H9 (cell line): ENCODE data around the gene EPB41. TPM values are rescaled to one million over a fixed set of nuclear protein-coding genes. Genes with fewer than 3 reads are reported as not detected.

Source experiments
- DNase-seq: peaks from one replicate; pipeline ENCODE4 v3.0.0-alpha.2; 2017
- H2AFZ ChIP-seq: one replicate; pipeline ENCODE4 v1.6.1; 2013; ENCODE audit warnings: mild to moderate bottlenecking, low read length, control low read depth, moderate library complexity
- H2AK5ac ChIP-seq: 2 replicates; pipeline ENCODE4 v1.6.1; 2013; ENCODE audit warnings: low read length, control low read depth, mixed read lengths; ENCODE audit not compliant: insufficient read length
- H2BK120ac ChIP-seq: one replicate; pipeline ENCODE4 v1.6.1; 2013; ENCODE audit warnings: low read depth, mild to moderate bottlenecking, low read length, control low read depth, inconsistent platforms; ENCODE audit not compliant: poor library complexity, severe bottlenecking
- H2BK12ac ChIP-seq: 2 replicates; pipeline ENCODE4 v1.6.1; 2013; ENCODE audit warnings: low read length, control low read depth, mixed read lengths, low read depth; ENCODE audit not compliant: insufficient read length
- H2BK15ac ChIP-seq: 2 replicates; pipeline ENCODE4 v1.6.1; 2013; ENCODE audit warnings: low read depth, low read length, control low read depth
- H2BK20ac ChIP-seq: one replicate; pipeline ENCODE4 v1.6.1; 2013; ENCODE audit warnings: low read depth, mild to moderate bottlenecking, low read length, control low read depth, inconsistent platforms; ENCODE audit not compliant: poor library complexity, severe bottlenecking
- H2BK5ac ChIP-seq: 2 replicates; pipeline ENCODE4 v1.6.1; 2013; ENCODE audit warnings: low read length, control low read depth, mixed read lengths; ENCODE audit not compliant: insufficient read length
- H3K14ac ChIP-seq: 2 replicates; pipeline ENCODE4 v1.6.1; 2013; ENCODE audit warnings: low read length, control low read depth; ENCODE audit not compliant: insufficient read depth
- H3K18ac ChIP-seq: 2 replicates; pipeline ENCODE4 v1.6.1; 2013; ENCODE audit warnings: low read depth, mild to moderate bottlenecking, mixed read lengths, low read length, control low read depth; ENCODE audit not compliant: insufficient read length
- H3K23ac ChIP-seq: 2 replicates; pipeline ENCODE4 v1.6.1; 2013; ENCODE audit warnings: low read length, control low read depth, mixed read lengths, low read depth; ENCODE audit not compliant: insufficient read length
- H3K23me2 ChIP-seq: 2 replicates; pipeline ENCODE4 v1.6.1; 2013; ENCODE audit warnings: low read depth, mild to moderate bottlenecking, mixed read lengths, low read length, control low read depth; ENCODE audit not compliant: insufficient read length, poor library complexity, severe bottlenecking
- H3K27ac ChIP-seq: 2 replicates; pipeline ENCODE4 v1.5.1; 2013; ENCODE audit warnings: low read length, control low read depth, mixed read lengths, low read depth; ENCODE audit not compliant: insufficient read length
- H3K27me3 ChIP-seq: 2 replicates; pipeline ENCODE4 v1.6.1; 2013; ENCODE audit warnings: low read length, control low read depth, inconsistent platforms; ENCODE audit not compliant: insufficient read depth
- H3K4ac ChIP-seq: 2 replicates; pipeline ENCODE4 v1.6.1; 2013; ENCODE audit warnings: low read depth, mild to moderate bottlenecking, control low read depth, inconsistent platforms, low read length, moderate library complexity
- H3K4me1 ChIP-seq: 2 replicates; pipeline ENCODE4 v1.6.1; 2013; ENCODE audit warnings: low read length, control low read depth, inconsistent platforms; ENCODE audit not compliant: insufficient read depth
- H3K4me2 ChIP-seq: 2 replicates; pipeline ENCODE4 v1.6.1; 2013; ENCODE audit warnings: low read length, control low read depth, mixed read lengths; ENCODE audit not compliant: insufficient read length, insufficient read depth
- H3K56ac ChIP-seq: 2 replicates; pipeline ENCODE4 v1.6.1; 2013; ENCODE audit warnings: low read depth, mild to moderate bottlenecking, mixed read lengths, low read length, control low read depth; ENCODE audit not compliant: insufficient read length
- H3K79me1 ChIP-seq: 2 replicates; pipeline ENCODE4 v1.6.1; 2013; ENCODE audit warnings: low read depth, mild to moderate bottlenecking, moderate library complexity, low read length, control low read depth, inconsistent platforms; ENCODE audit not compliant: insufficient read depth, poor library complexity, severe bottlenecking
- H3K79me2 ChIP-seq: 2 replicates; pipeline ENCODE4 v1.6.1; 2013; ENCODE audit warnings: low read length, control low read depth, inconsistent platforms; ENCODE audit not compliant: insufficient read depth
- H3K9ac ChIP-seq: 2 replicates; pipeline ENCODE4 v1.6.1; 2013; ENCODE audit warnings: low read length, control low read depth, mixed read lengths; ENCODE audit not compliant: insufficient read length; ENCODE audit errors: extremely low read depth
- H3K9me3 ChIP-seq: one replicate; pipeline ENCODE4 v1.6.1; 2013; ENCODE audit warnings: low read depth, low read length, inconsistent platforms; ENCODE audit not compliant: control insufficient read depth
- H3T11ph ChIP-seq: one replicate; pipeline ENCODE4 v1.6.1; 2013; ENCODE audit warnings: mild to moderate bottlenecking, low read length, control low read depth, inconsistent platforms
- H4K20me1 ChIP-seq: one replicate; pipeline ENCODE4 v1.6.1; 2013; ENCODE audit not compliant: control insufficient read depth, insufficient read length, insufficient read depth
- H4K5ac ChIP-seq: 2 replicates; pipeline ENCODE4 v1.6.1; 2013; ENCODE audit warnings: low read depth, mild to moderate bottlenecking, mixed read lengths, low read length, control low read depth; ENCODE audit not compliant: insufficient read length
- H4K8ac ChIP-seq: replicated peaks from 2 replicates; pipeline ENCODE4 v1.6.1; 2013; ENCODE audit warnings: low read length, control low read depth, mixed read lengths, low read depth; ENCODE audit not compliant: insufficient read length
- H4K91ac ChIP-seq: 2 replicates; pipeline ENCODE4 v1.6.1; 2013; ENCODE audit warnings: low read depth, mild to moderate bottlenecking, moderate library complexity, mixed read lengths, low read length, control low read depth; ENCODE audit not compliant: insufficient read length
- H3K27ac Mint-ChIP-seq, 3 experiments: 2 replicates in 2 of 3; 3 replicates in 1 of 3; pipeline ENCODE4 v1.8.0; 2020 to 2021; ENCODE audit warnings: mixed read lengths in 3 of 3, mild to moderate bottlenecking in 1 of 3, moderate library complexity in 1 of 3
- H3K27me3 Mint-ChIP-seq: 2 replicates; pipeline ENCODE4 v1.8.0; 2021; ENCODE audit warnings: low read depth, mild to moderate bottlenecking, moderate library complexity, mixed read lengths
- H3K36me3 Mint-ChIP-seq, 3 experiments: 2 replicates in 2 of 3; 3 replicates in 1 of 3; pipeline ENCODE4 v1.8.0; 2020 to 2021; ENCODE audit warnings: low read depth in 3 of 3, mixed read lengths in 3 of 3; ENCODE audit not compliant: insufficient read depth in 1 of 3
- H3K4me1 Mint-ChIP-seq, 2 experiments: 2 replicates each; pipeline ENCODE4 v1.8.0; 2020; ENCODE audit warnings: mixed read lengths in 2 of 2
- H3K4me3 Mint-ChIP-seq, 2 experiments: 2 replicates in 1 of 2; 3 replicates in 1 of 2; pipeline ENCODE4 v1.8.0; 2020 to 2021; ENCODE audit warnings: mild to moderate bottlenecking in 2 of 2, mixed read lengths in 2 of 2, moderate library complexity in 1 of 2
- H3K9me3 Mint-ChIP-seq, 2 experiments: 2 replicates in 1 of 2; 3 replicates in 1 of 2; pipeline ENCODE4 v1.8.0; 2020; ENCODE audit warnings: mild to moderate bottlenecking in 2 of 2, mixed read lengths in 2 of 2, moderate library complexity in 1 of 2
- WGBS: extraction: QIAGEN DNeasy Blood & Tissue Kit; methylation state at CpG from one replicate; pipeline ENCODE4 v1.1.7; 2013; ENCODE audit warnings: missing lambda C conversion rate, low lambda C conversion rate, mixed read lengths; ENCODE audit not compliant: insufficient read length; ENCODE audit errors: extremely low coverage; 5-methylcytosine and 5-hydroxymethylcytosine counted together
- total RNA-seq: library from RNA; stranded (reverse); gene quantifications from 2 replicates; pipeline ENCODE4 v1.2.1, GENCODE V29; 2021
- TF ChIP-seq, protein P1 (sequence below): fragments of 200-600 bp; sonication (generic); conservative IDR thresholded peaks from 3 replicates; pipeline ENCODE4 v1.8.0; 2021; ENCODE audit warnings: antibody characterized with exemption, mild to moderate bottlenecking

The EPB41 gene
- total RNA-seq, 1 experiment from 2014 or later: 75.4 TPM

DNA sequence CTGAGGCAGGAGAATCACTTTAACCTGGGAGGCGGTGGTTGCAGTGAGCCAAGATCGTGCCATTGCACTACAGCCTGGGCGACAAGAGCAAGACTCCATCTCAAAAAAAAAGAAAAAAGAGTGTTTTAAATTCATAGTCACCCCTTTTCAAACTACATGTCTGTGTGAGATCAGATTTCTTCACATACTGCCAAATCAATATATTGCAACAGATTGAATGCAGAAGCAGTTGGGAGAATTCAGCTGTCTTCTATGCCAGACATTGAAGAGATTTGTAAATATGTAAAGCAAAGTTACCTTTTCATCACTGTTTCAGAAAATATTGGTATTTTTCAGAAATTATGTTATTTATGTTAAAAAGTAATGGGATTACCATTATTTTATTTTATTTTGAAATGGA lies 108.3 kb downstream of the EPB41 start:
- Histone ChIP-seq H2BK120ac (no peak overlapping the region), H3K56ac (no peak overlapping the region), H2AFZ (no peak overlapping the region), H3T11ph (no peak overlapping the region), H3K27ac (no peak overlapping the region), H3K79me2 (no peaks in the 10 kb centered on the region), H3K4me1 (no peaks in the 10 kb centered on the region), H2BK12ac (no peak overlapping the region), H4K20me1 (no peaks in the 10 kb centered on the region), H3K4ac (no peak overlapping the region), H2BK15ac (no peak overlapping the region), H3K23ac (no peak overlapping the region), H2BK20ac (no peak overlapping the region), H4K91ac (no peak overlapping the region), H3K27me3 (no peaks in the 10 kb centered on the region), H3K9ac (no peak overlapping the region), H4K8ac (no peak overlapping the region), H3K79me1 (no peaks in the 10 kb centered on the region), H3K9me3 (no peaks in the 10 kb centered on the region), H2BK5ac (no peak overlapping the region), H3K18ac (no peak overlapping the region), H3K14ac (no peak overlapping the region), H2AK5ac (no peak overlapping the region), H4K5ac (no peak overlapping the region), H3K23me2 (no peaks in the 10 kb centered on the region), H3K4me2 (no peak overlapping the region)
- DNase-seq: no peak
- Mint-ChIP-seq H3K4me3 (no peak overlapping the region), H3K27ac (no peak overlapping the region), H3K4me1 (no peaks in the 10 kb centered on the region), H3K9me3 (no peaks in the 10 kb centered on the region), H3K27me3 (no peaks in the 10 kb centered on the region), H3K36me3 (no peaks in the 10 kb centered on the region; a peak in 2 of 7 replicates)
- WGBS: no CpG with 5 or more reads among the region's 3 CpGs
- TF ChIP-seq, protein P1, sequence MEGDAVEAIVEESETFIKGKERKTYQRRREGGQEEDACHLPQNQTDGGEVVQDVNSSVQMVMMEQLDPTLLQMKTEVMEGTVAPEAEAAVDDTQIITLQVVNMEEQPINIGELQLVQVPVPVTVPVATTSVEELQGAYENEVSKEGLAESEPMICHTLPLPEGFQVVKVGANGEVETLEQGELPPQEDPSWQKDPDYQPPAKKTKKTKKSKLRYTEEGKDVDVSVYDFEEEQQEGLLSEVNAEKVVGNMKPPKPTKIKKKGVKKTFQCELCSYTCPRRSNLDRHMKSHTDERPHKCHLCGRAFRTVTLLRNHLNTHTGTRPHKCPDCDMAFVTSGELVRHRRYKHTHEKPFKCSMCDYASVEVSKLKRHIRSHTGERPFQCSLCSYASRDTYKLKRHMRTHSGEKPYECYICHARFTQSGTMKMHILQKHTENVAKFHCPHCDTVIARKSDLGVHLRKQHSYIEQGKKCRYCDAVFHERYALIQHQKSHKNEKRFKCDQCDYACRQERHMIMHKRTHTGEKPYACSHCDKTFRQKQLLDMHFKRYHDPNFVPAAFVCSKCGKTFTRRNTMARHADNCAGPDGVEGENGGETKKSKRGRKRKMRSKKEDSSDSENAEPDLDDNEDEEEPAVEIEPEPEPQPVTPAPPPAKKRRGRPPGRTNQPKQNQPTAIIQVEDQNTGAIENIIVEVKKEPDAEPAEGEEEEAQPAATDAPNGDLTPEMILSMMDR: no peak
